Loucy (cell line): ENCODE results near the gene CREBBP.

Experiments used
- H2AFZ ChIP-seq: fragments of 200-600 bp; sonication (generic); 2 replicates; pipeline ENCODE4 v1.6.0; 2016; ENCODE audit warnings: antibody characterized with exemption, mild to moderate bottlenecking, low read length, moderate library complexity
- H3F3A ChIP-seq: fragments of 200-600 bp; 2 replicates; pipeline ENCODE4 v1.6.0; 2016; ENCODE audit warnings: antibody characterized with exemption, low read depth, mild to moderate bottlenecking
- H3K27me3 ChIP-seq: fragments of 200-600 bp; sonication (generic); 2 replicates; pipeline ENCODE4 v1.6.1; 2014; ENCODE audit warnings: low read length, mild to moderate bottlenecking; ENCODE audit not compliant: insufficient read depth, poor library complexity, severe bottlenecking
- H3K36me3 ChIP-seq: fragments of 200-600 bp; sonication (generic); 2 replicates; pipeline ENCODE4 v1.6.1; 2016; ENCODE audit warnings: low read length; ENCODE audit not compliant: insufficient read depth
- H3K4me1 ChIP-seq: fragments of 200-600 bp; sonication (generic); 2 replicates; pipeline ENCODE4 v1.5.1; 2014; ENCODE audit warnings: low read length, mild to moderate bottlenecking; ENCODE audit not compliant: insufficient read depth, poor library complexity, severe bottlenecking
- H3K4me2 ChIP-seq: fragments of 200-600 bp; sonication (generic); 2 replicates; pipeline ENCODE4 v1.6.0; 2014; ENCODE audit warnings: antibody characterized with exemption, low read length, low read depth, mild to moderate bottlenecking; ENCODE audit not compliant: poor library complexity, severe bottlenecking
- H3K4me3 ChIP-seq: fragments of 200-600 bp; sonication (generic); 2 replicates; pipeline ENCODE4 v1.5.1; 2014; ENCODE audit warnings: low read length, mild to moderate bottlenecking, mixed read lengths; ENCODE audit not compliant: poor library complexity, severe bottlenecking
- H3K79me2 ChIP-seq: fragments of 200-600 bp; sonication (generic); 2 replicates; pipeline ENCODE4 v1.6.1; 2014; ENCODE audit warnings: low read length; ENCODE audit not compliant: insufficient read depth
- H3K9ac ChIP-seq: fragments of 200-600 bp; sonication (generic); 2 replicates; pipeline ENCODE4 v1.6.0; 2014; ENCODE audit warnings: mild to moderate bottlenecking, low read depth, low read length, moderate library complexity; ENCODE audit not compliant: poor library complexity, severe bottlenecking
- H3K9me2 ChIP-seq: fragments of 200-600 bp; sonication (generic); replicated peaks from 2 replicates; pipeline ENCODE4 v1.6.1; 2016; ENCODE audit warnings: low read depth, low read length, mixed read lengths
- H3K9me3 ChIP-seq: fragments of 200-600 bp; sonication (generic); 2 replicates; pipeline ENCODE4 v1.6.1; 2014; ENCODE audit warnings: mild to moderate bottlenecking, antibody characterized with exemption, low read length, low read depth; ENCODE audit not compliant: insufficient read depth
- H4K20me1 ChIP-seq: fragments of 200-600 bp; sonication (generic); 2 replicates; pipeline ENCODE4 v1.6.0; 2014; ENCODE audit warnings: antibody characterized with exemption, low read length, mild to moderate bottlenecking; ENCODE audit not compliant: insufficient read depth, poor library complexity, severe bottlenecking
- CTCF ChIP-seq: fragments of 200-600 bp; sonication (generic); conservative IDR thresholded peaks from 2 replicates; pipeline ENCODE4 v1.5.1; 2014; ENCODE audit warnings: mild to moderate bottlenecking, antibody characterized with exemption, low read length
- EZH2phosphoT487 ChIP-seq: fragments of 200-600 bp; IDR thresholded peaks from 2 replicates; pipeline ENCODE4 v1.6.1; 2018; ENCODE audit warnings: antibody characterized with exemption, mild to moderate bottlenecking, moderate library complexity, borderline replicate concordance

Gene CREBBP

GRCh38 chr16:3718628-3719027 is 161.9 kb downstream of the CREBBP start:
- H3F3A ChIP-seq = no peaks in the 10 kb centered on the region
- TF ChIP-seq CTCF (no peak), EZH2phosphoT487 (no peak)
- H3K27me3 ChIP-seq = no peaks in the 10 kb centered on the region
- no peak overlapping the region for H3K9ac ChIP-seq
- no peak overlapping the region for H3K4me2 ChIP-seq
- H3K4me1 ChIP-seq = peaks cover 3% of the 10 kb centered on the region
- H3K9me3 ChIP-seq = no peaks in the 10 kb centered on the region
- peaks cover 12% of the 10 kb centered on the region for H3K79me2 ChIP-seq
- no peaks in the 10 kb centered on the region for H3K9me2 ChIP-seq
- H3K4me3 ChIP-seq = no peak overlapping the region
- no peak overlapping the region for H2AFZ ChIP-seq
- no peaks in the 10 kb centered on the region for H4K20me1 ChIP-seq
- no peaks in the 10 kb centered on the region for H3K36me3 ChIP-seq

- no peak for TF ChIP-seq EZH2phosphoT487
- no peaks in the 10 kb centered on the region for H3K9me2 ChIP-seq
- H3K79me2 ChIP-seq = peaks cover 12% of the 10 kb centered on the region
- no peaks in the 10 kb centered on the region for H3K27me3 ChIP-seq
- no peaks in the 10 kb centered on the region for H3K36me3 ChIP-seq
- H3K9me3 ChIP-seq = no peaks in the 10 kb centered on the region
- peak overlapping the region; percentile 82 for H3K9ac ChIP-seq
- H2AFZ ChIP-seq = peak overlapping the region; percentile 96
- H3K4me1 ChIP-seq = peaks cover 3% of the 10 kb centered on the region
- peak overlapping the region; percentile 80 for H3K4me3 ChIP-seq
- no peaks in the 10 kb centered on the region for H4K20me1 ChIP-seq
- no peaks in the 10 kb centered on the region for H3F3A ChIP-seq
- peak overlapping the region; percentile 66 for H3K4me2 ChIP-seq
Measured at GRCh38 chr16:3718019-3718391, 162.5 kb downstream of the CREBBP start.

- Histone ChIP-seq H3F3A (no peaks in the 10 kb centered on the region), H3K36me3 (no peaks in the 10 kb centered on the region), H3K79me2 (peaks cover 12% of the 10 kb centered on the region), H3K9me3 (no peaks in the 10 kb centered on the region), H3K4me3 (peak within 1 kb of the TSS; percentile 80), H3K4me1 (peaks cover 3% of the 10 kb centered on the region), H3K4me2 (peak within 1 kb of the TSS; percentile 72), H2AFZ (peak within 1 kb of the TSS; percentile 96), H4K20me1 (no peaks in the 10 kb centered on the region), H3K9me2 (no peaks in the 10 kb centered on the region), H3K9ac (peak within 1 kb of the TSS; percentile 82), H3K27me3 (no peaks in the 10 kb centered on the region)
- no peak for TF ChIP-seq EZH2phosphoT487
Measured at GRCh38 chr16:3717235-3718018, 163.1 kb downstream of the CREBBP start, which contains the start of gene TRAP1. Gene TRAP1, minus strand, starts transcription at chr16:3717524. Its CDS starts 16 bp downstream, at chr16:3717508.

- Histone ChIP-seq H3K4me1 (peaks cover 3% of the 10 kb centered on the region), H4K20me1 (no peaks in the 10 kb centered on the region), H3K4me3 (peak overlapping the region; percentile 80), H3F3A (no peaks in the 10 kb centered on the region), H3K27me3 (no peaks in the 10 kb centered on the region), H3K9ac (peak overlapping the region; percentile 82), H3K4me2 (peak overlapping the region; percentile 72), H3K36me3 (no peaks in the 10 kb centered on the region), H3K9me2 (no peaks in the 10 kb centered on the region), H3K79me2 (peaks cover 12% of the 10 kb centered on the region), H2AFZ (peak overlapping the region; percentile 96; the same call in 1 of the 2 replicates), H3K9me3 (no peaks in the 10 kb centered on the region)
- no peak for TF ChIP-seq EZH2phosphoT487
- no peak for TF ChIP-seq CTCF
Measured at GRCh38 chr16:3716831-3717234, 163.7 kb downstream of the CREBBP start.
